Fibroblast of villous mesenchyme (primary cell): ENCODE results near the gene CSN3. TPM values are rescaled to one million over a fixed set of nuclear protein-coding genes. Genes with fewer than 3 reads are reported as not detected.
A peak's percentile ranks its signal among the peaks of the same experiment; 100 is the strongest.

Experiments
- DNase-seq: peaks from one replicate; pipeline ENCODE4 v3.0.0-alpha.2; 2010; ENCODE audit warnings: low read depth
- H3K4me3 ChIP-seq: 2 replicates; pipeline ENCODE4 v1.5.1; 2011; ENCODE audit warnings: low read depth, mild to moderate bottlenecking, low read length
- CTCF ChIP-seq: IDR thresholded peaks from 2 replicates; pipeline ENCODE4 v1.5.1; 2012; ENCODE audit warnings: low read depth, mild to moderate bottlenecking, low read length; ENCODE audit not compliant: insufficient read depth
- total RNA-seq: library from RNA; depleted of rRNA; stranded (reverse); fragments of >200 nt; gene quantifications from 2 replicates; pipeline ENCODE4 v1.2.3, GENCODE V29; 2012

The CSN3 gene
- total RNA-seq, 1 donor: not detected

GRCh38 chr4:70251945-70252277, 9.5 kb downstream of the CSN3 start:
- no peak for TF ChIP-seq CTCF
- DNase-seq: no peak
- no peak overlapping the region for H3K4me3 ChIP-seq

GRCh38 chr4:70269674-70270073, 27.3 kb downstream of the CSN3 start:
- peak; percentile 20 for TF ChIP-seq CTCF
- no peak overlapping the region for H3K4me3 ChIP-seq
- peak; percentile 11 for DNase-seq

- no peak for DNase-seq
- no peak overlapping the region for H3K4me3 ChIP-seq
- no peak for TF ChIP-seq CTCF
These were observed 34.7 kb downstream of the CSN3 start for GRCh38 chr4:70277121-70277520.

- no peak for DNase-seq
- no peak overlapping the region for H3K4me3 ChIP-seq
- TF ChIP-seq CTCF: no peak
These were observed 38.2 kb downstream of the CSN3 start for GRCh38 chr4:70280567-70280966.

- no peak for TF ChIP-seq CTCF
- H3K4me3 ChIP-seq: no peak overlapping the region
- no peak for DNase-seq
These were observed 46.3 kb downstream of the CSN3 start for GRCh38 chr4:70288651-70289050.

- no peak for DNase-seq
- no peak for TF ChIP-seq CTCF
- no peak overlapping the region for H3K4me3 ChIP-seq
These were observed 48.9 kb downstream of the CSN3 start for GRCh38 chr4:70291341-70291740.

- no peak for TF ChIP-seq CTCF
- DNase-seq: no peak
- no peak overlapping the region for H3K4me3 ChIP-seq
These were observed 55.2 kb downstream of the CSN3 start for GRCh38 chr4:70297576-70297975.
